GM21515 (cell line): ENCODE data around the gene PTX4.

ENCODE experiments used
- ATAC-seq: cut with Tn5 transposase; IDR thresholded peaks from one replicate; pipeline ENCODE4 v1.9.1; 2021; ENCODE audit not compliant: unreplicated experiment

The PTX4 gene

DNA sequence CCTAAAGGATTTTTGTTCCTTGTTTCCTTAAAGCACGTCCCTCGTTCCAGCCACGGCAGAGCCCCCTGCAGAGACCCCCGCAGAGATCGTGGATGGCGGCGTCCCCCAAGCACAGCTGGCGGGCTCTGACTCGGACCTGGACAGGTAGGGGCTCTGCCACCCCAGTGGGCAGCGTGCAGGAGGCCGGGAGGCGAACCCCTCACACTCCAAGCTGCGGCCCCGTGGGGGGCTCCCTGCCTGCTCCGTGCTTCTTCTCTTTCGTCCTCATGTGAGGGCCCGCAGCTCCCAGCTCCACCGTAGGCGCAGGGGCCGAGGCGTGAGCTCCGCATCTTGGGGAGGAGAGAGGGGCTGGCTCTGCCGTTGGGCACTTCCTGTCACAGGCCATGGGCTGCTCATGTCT is 12.9 kb upstream of the PTX4 start:
- no peak for ATAC-seq

DNA sequence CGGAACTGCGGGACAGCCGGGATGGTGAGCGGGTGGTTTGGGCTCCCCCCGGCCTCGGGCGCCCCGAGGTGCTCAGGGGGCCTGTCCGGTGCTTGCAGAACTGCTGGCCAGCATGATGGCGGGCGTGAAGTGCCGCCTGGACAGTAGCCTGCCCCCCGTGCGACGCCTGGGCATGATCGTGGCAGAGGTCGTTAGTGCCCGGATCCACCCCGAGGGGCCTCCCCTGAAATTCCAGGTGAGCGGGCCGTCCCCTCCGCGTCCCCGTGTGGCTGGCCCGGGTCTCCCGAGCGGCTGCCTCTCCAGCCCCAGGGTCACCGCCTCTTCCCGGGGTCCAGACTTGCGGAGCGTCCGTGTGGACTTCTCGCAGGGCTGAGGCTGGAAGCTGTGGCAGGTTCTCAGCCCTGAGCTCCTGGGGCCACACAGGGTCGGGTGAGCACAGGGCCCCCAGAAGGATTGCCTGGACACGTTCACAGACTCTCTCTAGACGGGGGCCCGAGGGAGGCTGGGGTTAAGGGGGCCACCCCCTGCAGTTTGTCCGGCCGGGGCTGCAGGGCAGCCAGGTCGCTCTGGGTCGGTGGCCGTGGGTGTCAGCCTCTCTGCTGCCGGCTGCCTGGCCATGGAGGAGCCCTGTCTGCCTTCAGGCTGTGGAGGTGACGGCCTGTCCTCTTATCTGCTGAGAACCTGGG is 11.9 kb upstream of the PTX4 start:
- ATAC-seq = no peak

DNA sequence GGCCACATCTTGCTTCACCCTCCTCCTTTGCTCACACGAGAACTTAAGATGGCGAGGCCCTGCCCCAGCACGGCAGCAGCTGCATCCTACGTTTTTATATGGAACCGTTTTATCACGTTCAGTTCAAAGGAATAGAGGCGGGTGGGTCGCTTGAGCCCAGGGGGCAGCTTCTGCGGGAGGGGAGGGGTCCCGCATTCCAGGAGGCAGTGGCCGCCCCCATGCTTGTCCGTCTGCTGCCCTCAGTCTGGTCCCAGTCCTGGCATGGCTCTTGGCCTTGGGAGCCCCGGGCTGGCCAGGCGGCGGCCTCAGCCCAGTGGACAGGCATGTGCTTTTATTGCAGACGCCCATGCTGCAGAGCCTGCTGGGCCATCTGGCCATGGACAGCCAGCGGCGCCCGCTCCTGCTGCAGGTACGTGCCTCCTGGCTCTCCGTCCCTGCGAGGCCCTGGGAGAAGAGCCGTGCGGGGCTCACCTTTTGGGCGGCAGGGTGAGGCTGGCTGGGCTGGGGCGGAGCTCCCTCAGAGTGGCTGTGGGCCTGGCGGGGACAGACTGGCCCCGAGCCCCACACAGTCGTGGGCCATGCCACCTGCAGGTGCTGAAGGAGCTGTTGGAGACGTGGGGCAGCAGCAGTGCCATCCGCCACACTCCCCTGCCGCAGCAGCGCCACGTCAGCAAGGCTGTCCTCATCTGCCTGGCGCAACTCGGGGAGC is 11.2 kb upstream of the PTX4 start:
- ATAC-seq = no peak

DNA sequence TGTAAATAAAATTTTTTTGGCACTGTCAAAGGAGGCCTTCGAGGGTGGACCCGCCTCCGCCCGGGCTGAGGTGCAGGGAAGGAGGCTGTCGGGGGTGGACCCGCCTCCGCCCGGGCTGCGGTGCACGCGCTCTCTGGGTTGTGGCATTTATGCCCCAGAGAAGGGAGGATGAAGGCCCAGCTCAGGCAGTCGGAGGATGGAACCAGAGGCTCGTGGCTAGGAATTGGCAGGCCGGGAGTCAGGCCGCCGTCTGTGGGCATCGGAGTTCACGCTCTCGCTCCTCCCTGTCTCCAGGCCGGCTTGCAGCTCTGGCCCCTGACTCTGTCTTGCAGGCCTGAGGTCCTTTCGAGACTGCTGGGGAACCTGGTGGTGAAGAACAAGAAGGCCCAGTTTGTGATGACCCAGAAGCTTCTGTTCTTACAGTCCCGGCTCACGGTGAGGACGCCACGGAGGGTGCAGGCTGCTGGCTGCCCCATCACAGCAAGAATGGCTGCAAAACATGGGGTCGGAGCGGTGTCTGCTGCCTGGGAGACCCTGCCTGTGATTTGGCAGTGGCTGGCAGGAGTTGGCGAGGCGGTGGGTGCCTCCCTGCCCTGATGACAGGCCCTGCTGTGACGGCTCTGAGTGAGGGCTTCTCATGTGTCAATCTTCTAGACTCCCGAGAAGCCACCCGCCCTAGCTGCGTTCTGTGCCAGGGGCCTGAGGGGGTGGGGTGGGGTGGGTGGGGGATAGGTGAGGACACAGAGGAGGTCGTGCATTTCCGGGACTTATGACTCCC is 10.3 kb upstream of the PTX4 start:
- ATAC-seq = no peak

DNA sequence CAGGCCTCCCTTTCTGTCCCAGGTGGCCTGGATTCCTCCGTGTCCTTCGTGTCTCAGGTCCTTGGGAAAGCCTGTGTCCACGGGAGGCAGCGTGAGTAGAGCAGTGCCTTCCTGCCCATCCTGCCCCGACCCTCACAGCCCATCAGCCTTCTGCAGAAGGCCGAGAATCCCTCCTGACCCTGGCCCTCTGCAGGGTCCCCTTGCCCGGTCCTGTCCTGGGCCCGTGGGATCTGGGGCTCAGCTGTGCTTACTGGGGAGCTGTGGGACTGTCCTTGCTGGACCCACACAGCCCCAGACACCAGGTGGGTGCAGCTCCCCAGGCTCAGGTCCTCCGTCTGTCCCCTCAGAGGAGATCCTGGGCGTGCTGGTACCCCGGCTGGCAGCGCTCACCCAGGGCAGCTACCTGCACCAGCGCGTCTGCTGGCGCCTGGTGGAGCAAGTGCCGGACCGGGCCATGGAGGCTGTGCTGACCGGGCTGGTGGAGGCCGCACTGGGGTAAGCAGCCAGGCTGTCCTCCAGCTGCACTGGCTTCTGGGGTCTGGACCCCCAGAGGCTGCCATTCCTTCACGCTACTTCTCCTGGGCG is 8.4 kb upstream of the PTX4 start:
- no peak for ATAC-seq

DNA sequence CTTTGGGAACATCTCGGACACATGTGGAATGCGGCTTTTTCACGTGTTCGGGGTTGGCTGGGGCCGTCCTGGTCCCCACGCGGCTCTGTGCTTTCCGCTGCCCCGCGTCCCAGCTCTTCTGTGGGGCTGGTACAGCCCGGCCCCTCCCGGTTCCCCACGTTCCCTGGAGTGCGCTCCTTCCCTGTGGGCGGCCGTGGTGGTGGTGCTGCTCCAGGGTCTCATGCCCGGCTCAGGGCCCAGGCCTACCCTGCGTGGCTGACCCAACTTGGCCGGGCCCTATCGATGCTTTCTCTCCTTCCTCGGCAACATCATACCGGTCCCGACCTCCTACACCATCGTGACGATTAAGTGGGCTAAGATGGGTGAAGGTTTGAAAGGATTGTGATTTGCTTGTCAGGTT is 7.7 kb upstream of the PTX4 start:
- ATAC-seq = no peak

DNA sequence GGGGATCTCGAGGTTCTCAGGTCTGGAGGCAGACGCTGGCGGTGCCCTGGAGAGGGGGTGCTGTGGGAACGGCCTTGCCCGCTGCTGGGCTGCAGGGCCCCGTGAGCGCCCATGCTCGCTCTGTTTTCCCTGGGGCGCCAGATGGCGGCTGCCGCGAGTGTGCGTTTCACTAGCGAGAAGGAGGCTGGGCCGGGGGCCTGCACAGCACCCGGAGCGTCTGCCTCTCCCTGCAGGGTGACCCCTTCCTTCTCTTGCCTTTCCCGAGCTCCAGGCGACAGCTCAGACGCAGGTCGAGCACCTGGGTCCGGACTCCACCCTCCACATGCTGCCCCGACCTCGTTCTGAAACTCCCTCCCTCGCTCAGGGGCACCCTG is 7.1 kb upstream of the PTX4 start:
- no peak for ATAC-seq

DNA sequence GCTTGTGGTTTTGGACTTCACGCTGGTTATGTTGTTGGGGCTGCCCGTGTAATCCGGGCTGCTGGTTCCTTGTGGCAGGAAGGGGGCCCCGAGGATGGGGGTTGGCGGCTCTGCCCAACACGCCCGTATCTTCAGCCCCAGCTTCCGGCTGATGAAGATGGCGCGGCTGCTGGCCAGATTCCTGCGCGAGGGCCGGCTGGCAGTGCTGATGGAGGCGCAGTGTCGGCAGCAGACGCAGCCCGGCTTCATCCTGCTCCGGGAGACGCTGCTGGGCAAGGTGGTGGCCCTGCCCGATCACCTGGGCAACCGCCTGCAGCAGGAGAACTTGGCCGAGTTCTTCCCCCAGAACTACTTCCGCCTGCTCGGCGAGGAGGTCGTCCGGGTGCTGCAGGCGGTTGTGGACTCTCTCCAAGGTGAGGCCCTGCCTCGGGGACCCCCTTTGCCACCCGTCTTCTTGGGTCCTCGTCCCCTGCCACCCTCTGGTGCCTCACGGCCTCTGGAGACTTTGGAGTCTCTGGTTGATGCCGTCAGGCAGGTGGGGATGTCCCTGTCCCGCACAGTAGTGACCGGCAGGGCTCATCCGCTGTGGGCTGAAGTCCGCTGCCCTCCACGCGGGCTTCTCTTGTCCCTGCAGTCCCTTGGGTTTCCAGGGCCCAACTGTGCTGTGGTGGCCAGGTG is 6.6 kb upstream of the PTX4 start:
- ATAC-seq = no peak

DNA sequence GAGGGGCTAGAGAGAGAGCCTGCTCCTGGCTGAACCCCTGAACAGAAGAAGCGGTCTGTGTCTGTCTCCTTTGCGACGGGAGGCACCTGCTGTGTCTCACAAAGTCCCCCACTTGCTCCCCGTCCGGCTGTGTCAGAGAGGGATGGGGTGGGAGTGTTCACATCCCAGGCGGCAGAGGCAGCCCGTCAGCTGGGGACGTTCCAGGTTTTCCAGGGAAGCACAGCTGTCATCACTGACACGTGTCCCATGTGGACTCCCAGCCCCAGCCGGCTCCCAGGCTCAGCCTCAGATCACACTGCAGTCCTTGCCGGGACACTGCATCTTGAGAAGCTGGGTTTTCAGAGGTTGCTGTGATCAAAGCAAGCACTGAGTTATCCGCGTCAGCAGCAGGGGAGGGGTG is 6.0 kb upstream of the PTX4 start:
- ATAC-seq = no peak

DNA sequence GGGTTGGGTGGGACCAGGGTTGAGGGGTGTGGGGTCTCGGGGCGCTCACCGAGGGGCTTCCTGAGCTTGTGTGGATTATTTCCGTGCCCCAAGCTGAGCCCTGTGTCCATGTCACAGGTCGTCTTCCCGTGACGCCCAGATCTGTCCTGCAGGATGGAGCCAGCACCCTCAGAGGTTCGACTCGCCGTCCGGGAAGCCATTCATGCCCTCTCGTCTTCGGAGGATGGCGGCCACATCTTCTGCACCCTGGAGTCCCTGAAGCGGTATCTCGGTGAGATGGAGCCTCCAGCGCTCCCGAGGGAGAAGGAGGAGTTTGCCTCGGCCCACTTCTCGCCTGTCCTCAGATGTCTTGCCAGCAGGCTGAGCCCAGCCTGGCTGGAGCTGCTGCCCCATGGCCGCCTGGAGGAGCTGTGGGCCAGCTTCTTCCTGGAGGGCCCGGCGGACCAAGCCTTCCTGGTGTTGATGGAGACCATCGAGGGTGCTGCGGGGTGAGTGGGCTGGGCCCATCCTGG is 5.4 kb upstream of the PTX4 start:
- ATAC-seq = no peak

DNA sequence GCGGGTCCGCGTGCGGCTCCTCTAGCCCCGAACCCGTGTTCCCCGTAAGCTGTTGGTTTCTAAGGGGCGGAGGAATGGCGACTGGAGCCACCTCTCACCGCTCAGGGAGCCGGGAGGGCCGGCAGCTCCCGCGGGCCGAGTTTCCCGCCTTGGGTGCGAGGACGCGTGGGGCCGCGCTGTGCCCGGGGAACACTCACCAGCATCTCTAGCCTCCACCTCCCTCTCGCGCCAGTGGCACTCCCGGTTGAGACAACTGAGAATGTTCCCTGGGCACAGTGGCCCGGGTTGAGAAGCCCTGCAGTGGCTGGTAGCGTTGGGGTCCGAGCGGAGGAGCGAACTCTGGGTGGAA is 5.0 kb upstream of the PTX4 start:
- no peak for ATAC-seq

DNA sequence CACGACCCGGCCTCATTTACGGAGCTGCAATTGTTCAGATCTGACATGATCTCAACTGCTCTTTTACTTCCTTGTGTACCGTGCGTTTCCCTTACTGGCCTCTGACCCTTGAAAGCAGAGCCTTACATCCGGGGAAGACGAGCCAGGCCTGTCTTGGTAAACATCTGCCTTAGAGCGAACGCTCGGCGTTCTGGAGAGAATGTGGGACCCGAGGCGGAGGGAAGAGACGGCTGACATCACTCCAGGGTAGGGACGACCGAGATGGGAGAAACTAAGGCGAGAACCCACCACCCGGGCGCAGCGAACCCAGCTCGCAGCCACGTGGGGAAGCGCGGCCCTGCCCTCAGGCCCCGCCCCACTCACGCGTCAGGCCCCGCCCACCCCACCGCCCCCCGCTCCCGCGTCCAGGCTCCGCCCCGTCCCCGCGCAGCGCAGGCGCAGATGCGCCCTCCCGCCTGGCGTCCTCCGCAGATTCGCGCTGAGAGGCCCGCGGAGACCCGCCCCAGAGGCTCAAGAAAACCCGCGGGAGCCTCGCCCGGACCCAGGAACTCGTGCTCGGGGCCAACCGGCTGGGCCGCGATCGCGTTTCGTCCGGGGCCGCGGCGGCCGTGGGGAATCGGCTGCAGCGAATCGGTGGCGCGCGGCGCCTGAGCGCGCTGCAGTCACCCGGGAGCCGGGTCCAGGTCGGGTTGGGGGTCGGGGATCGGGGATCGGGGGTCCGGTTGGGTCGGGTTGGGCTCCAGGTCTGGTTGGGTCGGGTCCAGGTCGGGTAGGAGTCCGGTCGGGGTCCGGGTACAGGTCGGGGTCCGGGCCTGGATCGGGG is 4.4 kb upstream of the PTX4 start, which contains the start of gene TELO2:
TELO2 (plus strand) TSS at position 438 of the 823 bp plus-strand sequence. CDS start 922 bp downstream, outside the sequence.
- peak; percentile 42 for ATAC-seq

DNA sequence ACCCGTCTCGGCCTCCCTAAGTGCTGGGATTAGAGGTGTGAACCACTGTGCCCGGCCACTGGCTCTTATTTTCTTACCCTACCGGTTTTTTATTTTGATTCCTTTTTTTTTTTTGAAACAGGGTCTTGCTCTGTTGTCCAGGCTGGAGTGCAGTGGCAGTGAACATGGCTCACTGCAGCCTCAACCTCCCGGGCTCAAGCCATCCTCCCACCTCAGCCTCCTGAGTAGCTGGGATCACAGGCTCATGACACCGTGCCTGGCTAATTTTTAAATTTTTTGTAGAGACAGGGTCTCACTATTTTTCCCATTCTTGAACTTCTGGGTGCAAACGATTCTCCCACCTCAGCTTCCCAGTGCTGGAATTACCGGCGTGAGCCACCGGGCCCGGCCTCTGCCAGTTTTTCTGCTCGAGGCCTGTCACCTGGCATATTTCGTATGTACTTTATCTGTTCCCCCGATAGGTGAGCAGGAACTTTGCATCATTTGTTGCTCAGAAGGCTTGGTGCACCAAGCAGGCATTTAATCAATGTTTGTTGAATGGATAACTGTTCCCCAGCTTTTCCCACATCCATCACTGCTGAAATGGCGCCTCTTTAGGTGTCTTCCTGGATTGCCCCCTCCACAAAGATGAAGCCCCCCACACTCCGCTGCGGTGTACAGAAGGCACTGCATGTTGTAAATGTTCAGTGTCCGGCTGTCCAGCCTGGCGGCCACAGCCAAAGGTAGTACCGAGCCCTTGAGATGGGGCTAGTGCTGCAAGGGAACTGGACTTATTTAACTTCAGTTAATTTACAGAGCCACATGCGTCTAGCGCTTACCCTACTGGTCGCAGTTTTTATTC is 3.6 kb upstream of the PTX4 start:
- no peak for ATAC-seq

DNA sequence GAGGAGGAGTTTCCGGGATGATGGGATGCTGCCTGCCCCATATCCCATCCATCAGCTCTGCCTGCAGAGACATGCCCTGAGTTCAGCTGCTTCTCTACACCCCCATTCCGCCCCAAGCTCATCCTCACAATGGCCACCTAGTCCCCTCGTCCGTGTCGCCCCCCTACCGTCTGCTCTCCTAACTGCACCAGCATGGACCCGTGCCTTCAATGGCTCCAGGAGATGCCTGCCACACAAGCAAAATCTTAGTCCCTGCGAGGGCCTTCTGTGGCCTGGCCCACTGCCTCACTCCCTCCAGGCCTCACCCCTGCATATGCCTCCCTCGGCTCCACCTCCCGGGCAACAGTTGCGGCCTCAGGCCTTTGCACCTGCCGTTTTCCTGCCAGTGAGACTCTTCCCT is 2.6 kb upstream of the PTX4 start:
- no peak for ATAC-seq

DNA sequence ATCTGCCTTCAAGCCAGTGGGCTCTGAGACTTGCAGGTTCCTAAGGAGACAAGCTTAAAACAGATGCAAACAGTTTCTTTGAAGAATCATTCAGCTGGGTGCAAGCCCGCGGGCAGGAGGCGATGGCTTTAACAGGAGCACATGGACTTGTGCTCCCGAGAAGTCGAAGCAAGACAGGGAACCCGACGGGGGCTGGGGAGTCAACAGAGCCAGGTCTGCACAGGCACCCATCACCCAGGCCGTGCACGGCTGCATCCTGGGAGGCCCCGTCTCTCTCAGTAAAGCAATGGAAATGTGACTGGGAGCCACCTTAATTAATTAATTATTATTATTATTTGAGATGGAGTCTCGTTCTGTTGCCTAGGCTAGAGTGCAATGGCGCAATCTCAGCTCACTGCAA is 333 bp upstream of the PTX4 start:
- ATAC-seq = no peak

DNA sequence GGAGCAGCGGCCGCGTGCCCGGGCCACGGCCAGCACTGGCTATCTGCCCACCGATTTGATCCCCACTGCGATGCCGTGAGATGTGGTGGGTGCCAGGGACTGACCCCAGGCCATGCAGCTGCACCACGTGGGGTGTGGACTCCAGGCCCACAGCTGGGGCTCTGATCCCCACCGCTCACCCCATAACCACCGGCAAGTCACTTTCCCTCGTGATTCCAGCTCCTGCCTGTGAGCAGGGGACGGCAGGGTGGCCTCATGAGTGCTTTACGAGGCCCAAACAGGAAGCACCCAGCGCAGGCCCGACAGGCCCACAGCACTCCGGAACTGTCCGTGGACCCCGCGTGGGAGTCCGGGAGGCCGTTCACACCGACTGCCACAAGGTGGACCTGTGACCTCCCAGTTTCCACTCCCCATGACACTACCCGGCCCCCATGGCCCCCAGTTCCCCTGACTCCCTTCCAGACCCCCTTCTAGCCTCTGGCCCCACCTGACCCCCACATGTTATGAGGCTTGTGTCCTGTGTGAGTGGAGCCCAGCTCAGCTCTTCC is 616 bp downstream of the PTX4 start:
- ATAC-seq = no peak

DNA sequence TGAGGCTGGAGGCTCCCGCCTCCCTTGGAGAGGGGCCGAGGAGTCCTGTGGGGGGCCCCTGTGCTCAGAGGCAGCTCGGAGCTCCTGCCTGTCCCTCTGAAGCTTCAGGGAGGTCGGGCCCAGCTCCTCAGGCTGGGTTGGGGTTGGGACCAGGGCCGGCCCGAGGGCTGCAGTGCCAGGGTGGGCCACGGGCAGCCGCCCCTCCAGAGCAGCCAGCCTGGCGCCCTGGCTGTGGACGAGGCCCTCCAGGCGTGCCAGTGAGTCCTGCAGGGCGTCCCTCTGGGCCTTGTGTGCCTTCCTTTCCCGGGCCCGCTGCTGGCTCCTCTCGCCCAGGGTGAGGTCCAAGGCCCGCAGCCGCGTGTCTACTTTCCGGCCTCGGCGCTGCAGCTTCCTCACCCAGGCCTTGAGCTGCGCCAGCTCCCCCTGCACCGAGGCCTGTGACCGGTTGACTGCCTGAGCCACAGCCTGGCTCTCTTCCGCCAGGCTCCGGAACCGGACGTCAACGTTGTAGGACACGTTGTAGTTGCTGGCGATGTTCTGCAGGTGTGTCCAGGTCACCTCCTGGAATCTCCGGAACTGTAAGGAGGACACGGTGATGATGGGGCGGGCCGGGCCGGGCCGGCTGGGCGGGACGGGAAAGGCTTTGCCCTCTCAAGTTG is 1.2 kb downstream of the PTX4 start:
- no peak for ATAC-seq
